AG04449 (cell line): ENCODE results near the gene GRB10.

Source experiments
- CTCF ChIA-PET: fragments of 350-600 bp; formaldehyde crosslinking; extraction: SDS; loops from one replicate; lab custom pipeline; 2021; ENCODE audit warnings: antibody characterized with exemption; lab: Yijun Ruan, JAX
- POLR2A ChIA-PET: fragments of 400-600, 350-600 bp; formaldehyde crosslinking; extraction: SDS; loops from one replicate; lab custom pipeline; 2020; ENCODE audit warnings: antibody characterized with exemption, inconsistent platforms; lab: Yijun Ruan, JAX
- DNase-seq: peaks from one replicate; pipeline ENCODE4 v3.0.0-alpha.2; 2010; ENCODE audit warnings: low read depth, low spot score
- H3K4me3 ChIP-seq: 2 replicates; pipeline ENCODE4 v1.5.1; 2011; ENCODE audit warnings: low read depth, mild to moderate bottlenecking, control low read depth, low read length
- CTCF ChIP-seq: IDR thresholded peaks from one replicate; pipeline ENCODE4 v1.5.1; 2011; ENCODE audit warnings: mild to moderate bottlenecking, moderate library complexity, low read length, control low read depth, inconsistent platforms; ENCODE audit not compliant: insufficient read depth; ENCODE audit errors: missing control alignments

The GRB10 gene

GRCh38 chr7:50622821-50623220 is 159.9 kb downstream of the GRB10 start:
- CTCF ChIA-PET: interaction anchor here (0.9 to 1.8 kb wide), 2 partner anchors 10 to 445 kb away, joined by 3 to 13 read pairs; no protein-coding TSS in a partner anchor
- H3K4me3 ChIP-seq: no peak overlapping the region
- TF ChIP-seq CTCF: no peak
- POLR2A ChIA-PET: no interaction called here
- DNase-seq: no peak

GRCh38 chr7:50621973-50622490 is 160.7 kb downstream of the GRB10 start:
- TF ChIP-seq CTCF: no peak

GRCh38 chr7:50621206-50621605 is 161.5 kb downstream of the GRB10 start:
- DNase-seq: no peak
- no peak overlapping the region for H3K4me3 ChIP-seq
- no peak for TF ChIP-seq CTCF
- POLR2A ChIA-PET: no interaction called here
- CTCF ChIA-PET: interaction anchor here (0.9 to 2.1 kb wide), 3 partner anchors 9 to 12 kb away, joined by 3 to 13 read pairs (median 9); no protein-coding TSS in a partner anchor

More at GRCh38 chr7:50621973-50622490, 160.7 kb downstream of the GRB10 start:
- CTCF ChIA-PET: interaction anchor here (0.9 to 2.1 kb wide), 3 partner anchors 8 to 446 kb away, joined by 3 to 13 read pairs (median 9); no protein-coding TSS in a partner anchor
- no peak overlapping the region for H3K4me3 ChIP-seq
- no peak for DNase-seq
- POLR2A ChIA-PET: no interaction called here

- ChIA-PET CTCF (interaction anchor here (0.9 to 2.1 kb wide), 2 partner anchors 10 to 13 kb away, joined by 3 to 9 read pairs; no protein-coding TSS in a partner anchor), POLR2A (no interaction called here)
- H3K4me3 ChIP-seq: no peak overlapping the region
Observed at GRCh38 chr7:50620433-50620832, 162.3 kb downstream of the GRB10 start.

GRCh38 chr7:50619684-50620083 is 163.0 kb downstream of the GRB10 start:
- TF ChIP-seq CTCF: no peak
- no peak for DNase-seq
- ChIA-PET CTCF (interaction anchor here (1.3 kb wide), 1 partner anchor 14 kb away, joined by 6 read pairs; no protein-coding TSS in a partner anchor), POLR2A (no interaction called here)
- H3K4me3 ChIP-seq: no peak overlapping the region

More at GRCh38 chr7:50620433-50620832, 162.3 kb downstream of the GRB10 start:
- TF ChIP-seq CTCF: no peak
- no peak for DNase-seq

- POLR2A ChIA-PET: no interaction called here
- TF ChIP-seq CTCF: no peak
- DNase-seq: no peak
- CTCF ChIA-PET: interaction anchor here (0.6 to 4.1 kb wide), 5 partner anchors 9 to 544 kb away, joined by 3 to 14 read pairs (median 3); no protein-coding TSS in a partner anchor
- no peak overlapping the region for H3K4me3 ChIP-seq
Observed at GRCh38 chr7:50618281-50618680, 164.4 kb downstream of the GRB10 start.
